IMR-90 (cell line): ENCODE results near the gene OR7C2. TPM values are rescaled to one million over a fixed set of nuclear protein-coding genes. Genes with fewer than 3 reads are reported as not detected.

Source experiments
- ATAC-seq: fragments of 200-7000 bp; cut with Tn5 transposase; 2 replicates; pipeline ENCODE4 v1.9.1; 2020; ENCODE audit warnings: low read depth, mild to moderate bottlenecking, moderate library complexity
- BruUV-seq: library from RNA; stranded (reverse); fragments of 400-500 nt; replicated peaks from 2 replicates; lab custom pipeline; 2021; lab: Mats Ljungman, UMichigan
- CTCF ChIA-PET: fragments of 300-600 bp; formaldehyde crosslinking; extraction: SDS; loops from one replicate; lab custom pipeline; 2021; ENCODE audit warnings: antibody characterized with exemption; lab: Yijun Ruan, JAX
- POLR2A ChIA-PET: fragments of 300-600 bp; sonication (Branson Sonifier 250); formaldehyde crosslinking; loops from one replicate; lab custom pipeline; 2022; ENCODE audit warnings: antibody characterized with exemption; ENCODE audit not compliant: unreplicated experiment; lab: Charles Lee
- DNase-seq: peaks from one replicate; pipeline ENCODE4 v3.0.0; 2013
- H2AFZ ChIP-seq: replicated peaks from 2 replicates; pipeline ENCODE3; 2013; ENCODE audit warnings: low read length, mild to moderate bottlenecking; ENCODE audit not compliant: poor library complexity
- H2AK5ac ChIP-seq: 2 replicates; pipeline ENCODE4 v1.6.1; 2013; ENCODE audit warnings: low read depth, low read length, inconsistent platforms
- H2AK9ac ChIP-seq: replicated peaks from 2 replicates; pipeline ENCODE3; 2013; ENCODE audit warnings: mild to moderate bottlenecking, low read depth, low read length, moderate library complexity; ENCODE audit not compliant: poor library complexity
- H2BK120ac ChIP-seq: 2 replicates; pipeline ENCODE4 v1.6.1; 2013; ENCODE audit warnings: low read depth, low read length, inconsistent platforms
- H2BK15ac ChIP-seq: 3 replicates; pipeline ENCODE4 v1.6.1; 2013; ENCODE audit warnings: low read depth, low read length, inconsistent platforms
- H2BK20ac ChIP-seq: 2 replicates; pipeline ENCODE4 v1.6.1; 2013; ENCODE audit warnings: low read depth, mild to moderate bottlenecking, inconsistent platforms, low read length, moderate library complexity
- H2BK5ac ChIP-seq: 2 replicates; pipeline ENCODE4 v1.6.1; 2013; ENCODE audit warnings: mild to moderate bottlenecking, low read depth, low read length, inconsistent platforms; ENCODE audit not compliant: poor library complexity, severe bottlenecking
- H3K14ac ChIP-seq: replicated peaks from 2 replicates; pipeline ENCODE4 v1.6.1; 2013; ENCODE audit warnings: low read depth, low read length, inconsistent platforms
- H3K18ac ChIP-seq: 2 replicates; pipeline ENCODE4 v1.6.1; 2013; ENCODE audit warnings: low read depth, low read length, control low read depth
- H3K23ac ChIP-seq: 2 replicates; pipeline ENCODE4 v1.6.1; 2013; ENCODE audit warnings: low read depth, low read length, inconsistent platforms
- H3K27ac ChIP-seq: 2 replicates; pipeline ENCODE4 v1.5.1; 2013; ENCODE audit warnings: mild to moderate bottlenecking, control low read depth, low read length; ENCODE audit not compliant: insufficient read depth
- H3K27me3 ChIP-seq: 2 replicates; pipeline ENCODE4 v1.6.1; 2013; ENCODE audit warnings: low read length; ENCODE audit not compliant: control insufficient read depth, insufficient read depth
- H3K36me3 ChIP-seq: 2 replicates; pipeline ENCODE4 v1.6.1; 2013; ENCODE audit warnings: low read length, mixed read lengths; ENCODE audit not compliant: control insufficient read depth, insufficient read depth
- H3K4ac ChIP-seq: 2 replicates; pipeline ENCODE4 v1.6.1; 2013; ENCODE audit warnings: low read depth, low read length, inconsistent platforms
- H3K4me1 ChIP-seq: 2 replicates; pipeline ENCODE4 v1.6.1; 2013; ENCODE audit warnings: low read length, mixed read lengths; ENCODE audit not compliant: control insufficient read depth, insufficient read depth
- H3K4me2 ChIP-seq: 2 replicates; pipeline ENCODE4 v1.6.1; 2013; ENCODE audit warnings: low read depth, mild to moderate bottlenecking, control low read depth, low read length, moderate library complexity
- H3K4me3 ChIP-seq: 2 replicates; pipeline ENCODE4 v1.5.1; 2013; ENCODE audit warnings: low read depth, mild to moderate bottlenecking, control low read depth, low read length, moderate library complexity; ENCODE audit not compliant: insufficient read depth
- H3K56ac ChIP-seq: 2 replicates; pipeline ENCODE4 v1.6.1; 2013; ENCODE audit warnings: low read length, inconsistent platforms; ENCODE audit not compliant: insufficient read depth; ENCODE audit errors: extremely low read depth
- H3K79me1 ChIP-seq, 2 experiments: 2 replicates each; pipeline ENCODE4 v1.6.1; 2013; ENCODE audit warnings: low read length in 2 of 2, inconsistent platforms in 1 of 2, low read depth in 1 of 2
- H3K9ac ChIP-seq: 2 replicates; pipeline ENCODE4 v1.6.1; 2013; ENCODE audit warnings: low read depth, low read length, control low read depth
- H3K9me1 ChIP-seq: 2 replicates; pipeline ENCODE4 v1.6.1; 2013; ENCODE audit warnings: low read length, inconsistent platforms; ENCODE audit not compliant: insufficient read depth
- H3K9me3 ChIP-seq: 2 replicates; pipeline ENCODE4 v1.6.1; 2013; ENCODE audit warnings: low read length; ENCODE audit not compliant: control insufficient read depth, insufficient read depth
- H4K20me1 ChIP-seq: 2 replicates; pipeline ENCODE4 v1.6.1; 2013; ENCODE audit warnings: low read length, inconsistent platforms; ENCODE audit not compliant: insufficient read depth
- H4K5ac ChIP-seq: 2 replicates; pipeline ENCODE4 v1.6.1; 2013; ENCODE audit warnings: mild to moderate bottlenecking, low read depth, low read length, control low read depth
- H4K8ac ChIP-seq, 2 experiments: 2 replicates each; pipeline ENCODE4 v1.6.1; 2013; ENCODE audit warnings: low read depth in 2 of 2, low read length in 2 of 2, control low read depth in 1 of 2, inconsistent platforms in 1 of 2
- H4K91ac ChIP-seq: 2 replicates; pipeline ENCODE4 v1.6.1; 2013; ENCODE audit warnings: low read depth, low read length, inconsistent platforms; ENCODE audit not compliant: insufficient read depth
- MAZ ChIP-seq: IDR thresholded peaks from 2 replicates; pipeline ENCODE4 v1.6.1; 2012; ENCODE audit warnings: low read depth, mild to moderate bottlenecking, low read length, improper control_type of control experiment, moderate library complexity, borderline replicate concordance
- POLR2A ChIP-seq: IDR thresholded peaks from 2 replicates; pipeline ENCODE4 v1.6.1; 2012; ENCODE audit warnings: mild to moderate bottlenecking, low read depth, low read length
- SMC3 ChIP-seq: fragments of 150-350 bp; IDR thresholded peaks from 2 replicates; pipeline ENCODE4 v1.6.1; 2016; ENCODE audit warnings: low read depth, mild to moderate bottlenecking, antibody characterized with exemption, low read length, moderate library complexity
- WGBS, 2 experiments: methylation state at CpG; one replicate each; pipeline versions ENCODE4 v1.1.5 to v1.1.7; 2013; ENCODE audit warnings: missing lambda C conversion rate in 2 of 2; ENCODE audit not compliant: insufficient read length in 1 of 2; ENCODE audit errors: extremely low coverage in 2 of 2; 5-methylcytosine and 5-hydroxymethylcytosine counted together
- dilution Hi-C: fragments of 300-500 bp; cut with HindIII; formaldehyde crosslinking; loops from one replicate; pipeline ENCODE4 v1.14.3; 2018; ENCODE audit warnings: low sequenced_read_pairs; ENCODE audit not compliant: unreplicated experiment
- in situ Hi-C: fragments of 300-500 bp; cut with MboI; formaldehyde crosslinking; loops from 3 replicates; pipeline ENCODE4 v1.14.3; 2019; ENCODE audit warnings: low sequenced_read_pairs, inconsistent platforms, mixed read lengths
- intact Hi-C: fragments of 100-400 bp; cut with micrococcal nuclease; formaldehyde crosslinking; loops from 2 replicates; pipeline ENCODE4 v1.10.0; 2022
- polyA plus RNA-seq, 3 experiments: library from polyadenylated mRNA; depleted of rRNA; stranded (reverse); fragments of >200 nt; gene quantifications; 2 replicates each; pipeline ENCODE4 v1.2.3, GENCODE V29; 2012; ENCODE audit warnings: low replicate concordance in 1 of 3
- total RNA-seq: library from RNA; depleted of rRNA; stranded (reverse); fragments of >200 nt; gene quantifications from 2 replicates; pipeline ENCODE4 v1.2.3, GENCODE V29; 2012
- TF ChIP-seq, protein P1 (sequence below): fragments of 150-350 bp; IDR thresholded peaks from 2 replicates; pipeline ENCODE4 v1.6.1; 2017; ENCODE audit warnings: mild to moderate bottlenecking, antibody characterized with exemption, low read length, low read depth

The OR7C2 gene
- total and polyA plus RNA-seq, 2 of the 4 experiments (the other 2 are of a cell fraction) = not detected

DNA sequence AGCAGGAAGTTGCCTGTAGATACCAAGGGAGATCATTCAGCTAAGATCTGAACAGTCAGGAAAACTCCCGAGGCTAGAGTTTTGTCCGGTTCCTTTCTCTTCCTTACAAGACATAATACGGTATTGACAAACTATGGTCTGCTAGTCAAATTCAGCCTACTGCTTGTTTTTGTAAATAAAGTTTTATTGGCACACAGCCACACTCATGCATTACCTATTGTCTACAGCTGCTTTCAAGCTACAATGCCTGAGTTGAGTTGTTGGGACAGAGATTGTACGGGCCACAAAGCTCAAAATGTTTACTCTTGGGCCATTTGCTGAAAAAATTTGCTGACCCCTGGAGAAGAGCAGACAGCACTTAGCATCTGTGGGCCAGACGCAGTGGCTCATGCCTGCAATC is 35.8 kb downstream of the OR7C2 start:
- H2BK20ac ChIP-seq = no peak overlapping the region
- no peaks in the 10 kb centered on the region for H3K4me1 ChIP-seq
- H3K23ac ChIP-seq = no peak overlapping the region
- no peak overlapping the region for H3K4me2 ChIP-seq
- POLR2A ChIA-PET = no interaction called here
- H3K14ac ChIP-seq = no peak overlapping the region
- H3K27ac ChIP-seq = no peak overlapping the region
- no peaks in the 10 kb centered on the region for H3K9me1 ChIP-seq
- DNase-seq (no peak), ATAC-seq (no peak)
- no peak overlapping the region for H2AK9ac ChIP-seq
- in situ Hi-C loops (no loop called here), intact Hi-C loops (no loop called here), dilution Hi-C loops (no loop called here)
- no peak overlapping the region for H3K56ac ChIP-seq
- H3K4ac ChIP-seq = no peak overlapping the region
- no peaks in the 10 kb centered on the region for H3K79me1 ChIP-seq
- no peaks in the 10 kb centered on the region; the same call in 1 of the 2 replicates for H3K27me3 ChIP-seq
- no peak overlapping the region for H4K5ac ChIP-seq
- no TSS peak for BruUV-seq
- no peak overlapping the region for H2BK120ac ChIP-seq
- no peaks in the 10 kb centered on the region for H3K36me3 ChIP-seq
- no peak overlapping the region for H2BK5ac ChIP-seq
- no peak overlapping the region for H3K4me3 ChIP-seq
- H4K91ac ChIP-seq = no peak overlapping the region
- TF ChIP-seq MAZ (no peak), SMC3 (no peak), POLR2A (no peak)
- TF ChIP-seq, protein P1, sequence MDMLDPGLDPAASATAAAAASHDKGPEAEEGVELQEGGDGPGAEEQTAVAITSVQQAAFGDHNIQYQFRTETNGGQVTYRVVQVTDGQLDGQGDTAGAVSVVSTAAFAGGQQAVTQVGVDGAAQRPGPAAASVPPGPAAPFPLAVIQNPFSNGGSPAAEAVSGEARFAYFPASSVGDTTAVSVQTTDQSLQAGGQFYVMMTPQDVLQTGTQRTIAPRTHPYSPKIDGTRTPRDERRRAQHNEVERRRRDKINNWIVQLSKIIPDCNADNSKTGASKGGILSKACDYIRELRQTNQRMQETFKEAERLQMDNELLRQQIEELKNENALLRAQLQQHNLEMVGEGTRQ = no peak
- no peak overlapping the region for H4K8ac ChIP-seq
- H4K20me1 ChIP-seq = no peaks in the 10 kb centered on the region
- WGBS, 2 experiments = 75% methylated on average over 2 of the region's 5 CpGs; no CpG with 5 or more reads in 1 of the 2 experiments
- H3K9me3 ChIP-seq = peaks cover 5% of the 10 kb centered on the region; the same call in 1 of the 2 replicates
- CTCF ChIA-PET = no interaction called here
- H3K9ac ChIP-seq = no peak overlapping the region
- no peak overlapping the region for H2AK5ac ChIP-seq
- no peak overlapping the region for H3K18ac ChIP-seq
- H2BK15ac ChIP-seq = no peak overlapping the region
- H2AFZ ChIP-seq = no peak overlapping the region
